ENCODE data around the gene CAB39.
"Not testable (repeated sequence)": the region's sequence is repeated elsewhere in the genome, so short reads cannot be mapped to it uniquely, and the experiment has no call there.

The CAB39 gene

DNA sequence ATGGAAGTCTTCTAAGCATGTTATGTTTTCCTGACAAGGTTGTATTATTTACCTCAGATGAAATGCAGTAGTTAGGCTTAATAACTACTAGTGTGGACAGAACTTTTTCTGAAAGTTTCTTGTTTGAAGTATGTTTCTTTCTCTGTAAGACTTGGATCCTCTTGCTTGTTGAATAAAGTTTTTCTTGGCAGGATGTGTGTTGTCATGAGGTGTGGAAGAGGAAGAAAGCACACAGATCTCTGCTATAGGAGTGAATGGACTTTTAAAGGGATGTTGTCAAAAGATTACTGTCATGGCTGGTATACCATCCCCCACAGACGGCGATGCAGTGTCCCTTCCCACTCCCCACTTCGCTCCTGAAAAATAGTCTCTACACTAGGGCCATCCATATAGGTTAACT, 2.6 kb downstream of the CAB39 start:
- no peak for DNase-seq (ENCODE audit: low read depth)

DNA sequence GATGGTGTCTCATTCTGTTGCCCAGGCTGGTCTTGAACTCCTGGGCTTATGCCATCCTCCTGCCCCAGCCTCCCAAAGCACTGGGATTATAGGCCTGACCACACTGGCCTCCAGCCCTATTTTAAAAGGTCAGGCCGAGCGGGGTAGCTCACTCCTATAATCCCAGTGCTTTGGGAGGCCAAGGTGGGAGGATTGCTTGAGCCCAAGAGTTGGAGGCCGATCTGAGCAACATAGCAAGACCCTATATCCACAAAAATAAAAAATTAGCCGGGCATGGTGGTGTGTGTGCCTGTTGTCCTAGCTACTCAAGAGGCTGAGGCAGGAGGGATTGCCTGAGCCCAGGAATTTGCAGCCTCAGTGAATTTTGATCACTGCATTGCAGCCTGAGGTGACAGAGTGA, 3.9 kb downstream of the CAB39 start:
- no peak for DNase-seq (ENCODE audit: low read depth)

DNA sequence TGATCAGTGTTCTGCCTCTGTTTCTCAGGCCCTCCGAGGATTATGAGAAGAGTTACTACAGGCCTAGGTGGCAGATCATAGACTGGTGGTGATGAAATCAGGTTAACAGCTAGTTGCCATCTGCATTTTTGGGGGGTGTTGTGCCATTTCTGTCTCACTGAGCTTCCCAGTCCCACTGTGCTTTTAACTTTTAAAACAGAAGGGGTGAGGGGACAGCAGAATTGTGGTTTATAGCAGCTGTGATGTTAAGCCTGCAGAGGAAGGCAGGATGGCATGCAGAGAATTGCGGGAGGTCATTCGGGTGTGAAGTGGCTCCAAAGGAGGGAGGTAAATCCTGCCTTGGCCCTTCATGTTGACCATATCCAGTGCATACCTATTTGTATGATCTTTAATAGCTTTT, 5.0 kb downstream of the CAB39 start:
- DNase-seq (ENCODE audit: low read depth), result no peak

DNA sequence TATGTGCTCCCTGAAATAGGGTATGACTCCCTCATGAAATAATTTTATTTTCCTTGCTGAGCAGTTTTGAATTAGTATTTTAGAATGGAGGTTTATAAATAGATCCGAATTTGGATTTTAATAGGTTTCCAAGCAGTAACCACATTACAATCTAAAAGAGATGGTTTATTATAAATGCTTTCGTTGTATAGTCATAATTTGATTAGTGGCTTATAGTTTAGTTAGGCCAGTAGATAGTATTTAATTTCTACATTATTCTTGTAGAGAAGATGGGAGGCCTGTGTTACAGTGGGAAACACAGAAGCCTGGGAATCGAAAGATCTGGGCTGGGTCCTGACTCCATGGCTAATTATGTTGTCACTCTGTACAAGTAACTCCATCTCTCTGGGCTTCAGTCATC, 6.7 kb downstream of the CAB39 start:
- DNase-seq (ENCODE audit: low read depth), result no peak

DNA sequence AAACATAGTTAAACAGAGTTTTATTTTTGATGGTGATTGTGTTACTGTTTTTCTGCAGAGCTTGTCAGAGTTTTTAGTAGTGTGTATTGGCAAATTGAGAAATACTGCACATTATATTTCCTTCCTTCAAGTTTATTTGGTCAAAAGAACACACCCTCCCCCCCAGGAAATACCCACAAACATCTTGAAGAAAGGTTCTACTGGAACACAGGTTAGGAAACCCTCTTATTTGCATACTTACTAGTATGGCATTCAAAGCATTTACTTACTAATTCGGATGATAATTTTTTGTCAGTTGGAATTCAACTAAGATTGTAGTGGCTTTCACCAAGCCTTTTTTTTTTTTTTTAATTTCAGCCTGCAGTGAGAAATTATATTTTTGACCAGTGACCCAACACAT, 9.1 kb downstream of the CAB39 start:
- DNase-seq (ENCODE audit: low read depth), result no peak

DNA sequence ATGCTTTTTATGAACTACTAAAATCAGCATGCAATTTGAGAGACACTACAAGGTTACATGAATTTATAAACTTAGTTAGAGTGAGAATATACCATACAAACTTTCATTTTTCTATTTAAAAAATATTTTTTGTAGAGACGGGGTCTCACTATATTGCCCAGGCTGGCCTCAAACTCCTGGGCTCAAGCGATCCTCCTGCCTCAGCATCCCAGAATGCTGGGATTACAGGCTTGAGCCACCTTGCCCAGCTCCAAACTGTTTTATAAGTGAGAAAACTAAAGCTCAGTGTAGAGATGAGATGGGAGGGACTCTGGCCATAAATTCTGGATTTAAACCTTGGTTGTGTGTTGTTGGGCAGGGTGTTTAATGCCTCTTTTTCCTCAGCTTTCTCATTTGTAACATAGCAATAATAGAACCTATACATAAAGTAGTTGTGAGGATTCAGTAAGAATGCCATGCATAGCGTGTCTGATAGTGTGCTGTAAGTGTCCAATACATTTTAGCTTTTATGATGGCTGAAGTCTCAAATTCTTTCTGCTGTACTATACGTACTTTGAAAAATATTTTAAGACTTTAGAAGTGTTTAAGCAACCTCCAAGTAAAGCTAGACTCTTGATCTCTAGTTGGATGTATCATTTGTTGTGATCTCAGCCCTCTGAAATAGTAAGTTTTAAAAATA, 9.7 kb downstream of the CAB39 start:
- no peak for DNase-seq (ENCODE audit: low read depth)

DNA sequence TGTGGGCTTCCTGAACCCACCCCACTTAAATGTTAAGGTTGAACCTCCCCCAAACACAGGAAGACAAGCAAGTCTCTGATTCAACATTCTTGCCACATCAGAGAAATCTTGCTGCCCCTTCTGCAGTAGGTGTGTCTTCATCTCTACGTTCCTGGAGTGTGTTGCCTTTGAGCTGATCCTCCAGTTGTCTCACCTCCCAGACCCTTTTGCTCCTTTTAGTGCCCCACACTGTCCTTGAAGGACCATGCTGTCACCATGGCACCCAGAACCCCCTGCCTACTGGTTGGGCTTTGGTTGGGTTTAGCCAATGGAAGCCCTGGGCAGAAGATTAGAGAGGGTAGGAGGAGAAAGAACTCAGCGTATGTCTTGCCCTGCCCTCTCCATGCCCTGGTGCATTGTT, 10.7 kb downstream of the CAB39 start:
- DNase-seq (ENCODE audit: low read depth), result no peak

DNA sequence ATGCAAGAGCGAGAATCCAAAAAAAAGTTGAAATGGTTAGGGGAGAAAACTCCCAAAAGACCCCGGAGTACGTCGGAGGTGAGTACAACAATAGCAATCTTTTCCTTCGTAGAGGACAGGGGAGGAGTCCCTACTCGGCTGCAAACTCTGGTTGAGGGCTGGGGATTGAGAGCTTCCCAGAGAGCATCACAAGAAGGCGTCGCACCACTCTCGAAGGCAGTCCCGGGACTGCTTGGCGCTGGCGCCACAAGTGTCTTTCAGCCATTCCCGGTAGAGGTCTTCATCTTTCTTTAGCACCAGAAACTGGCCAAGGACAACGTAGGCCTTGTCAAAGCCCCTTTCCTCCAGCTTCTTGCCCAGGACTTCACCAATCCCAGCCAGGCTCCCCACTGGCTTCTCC, 12.3 kb downstream of the CAB39 start:
- not testable (repeated sequence) for DNase-seq (ENCODE audit: low read depth)

DNA sequence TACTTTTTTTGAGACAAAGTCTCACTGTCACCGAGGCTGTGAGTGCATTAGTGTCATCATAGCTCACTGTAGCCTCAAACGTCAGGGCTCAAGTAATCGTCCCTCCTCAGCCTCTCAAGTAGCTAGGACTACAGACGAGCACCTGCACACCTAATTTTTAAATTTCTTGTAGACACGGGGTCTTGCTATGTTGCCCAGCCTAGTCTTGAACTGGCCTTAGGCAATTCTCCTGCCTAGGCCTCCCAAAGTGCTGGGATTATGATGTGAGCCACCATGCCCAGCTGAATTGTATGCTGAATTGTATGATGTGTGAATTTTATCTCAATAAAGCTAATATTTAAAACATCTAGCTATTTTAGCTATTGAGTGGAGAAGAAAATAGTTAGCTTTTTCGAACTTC, 18.9 kb downstream of the CAB39 start:
- DNase-seq (ENCODE audit: low read depth), result no peak

DNA sequence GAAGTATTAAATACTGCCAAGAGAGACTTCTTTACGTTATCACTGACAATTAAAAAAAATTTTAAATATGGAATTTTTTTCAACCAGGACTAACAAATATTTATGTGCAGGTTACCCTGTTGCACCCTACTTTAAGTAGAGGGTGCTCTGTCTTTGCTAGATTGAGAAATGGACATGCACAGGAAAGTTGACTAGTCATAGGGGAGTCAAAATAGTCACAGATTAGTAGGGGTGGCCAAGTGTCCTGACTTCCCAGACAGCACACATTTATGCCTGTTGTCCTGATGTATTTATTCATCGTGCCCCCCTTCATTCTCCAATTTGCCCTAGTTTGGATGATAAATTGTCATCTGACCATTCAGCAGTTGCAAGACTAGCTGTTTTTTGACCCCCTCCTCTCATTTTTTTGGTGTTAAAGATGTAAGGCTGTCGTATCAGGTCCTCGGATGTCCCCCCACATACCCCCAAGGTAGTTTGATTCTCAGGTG, 20.3 kb downstream of the CAB39 start:
- no peak for DNase-seq (ENCODE audit: low read depth)

DNA sequence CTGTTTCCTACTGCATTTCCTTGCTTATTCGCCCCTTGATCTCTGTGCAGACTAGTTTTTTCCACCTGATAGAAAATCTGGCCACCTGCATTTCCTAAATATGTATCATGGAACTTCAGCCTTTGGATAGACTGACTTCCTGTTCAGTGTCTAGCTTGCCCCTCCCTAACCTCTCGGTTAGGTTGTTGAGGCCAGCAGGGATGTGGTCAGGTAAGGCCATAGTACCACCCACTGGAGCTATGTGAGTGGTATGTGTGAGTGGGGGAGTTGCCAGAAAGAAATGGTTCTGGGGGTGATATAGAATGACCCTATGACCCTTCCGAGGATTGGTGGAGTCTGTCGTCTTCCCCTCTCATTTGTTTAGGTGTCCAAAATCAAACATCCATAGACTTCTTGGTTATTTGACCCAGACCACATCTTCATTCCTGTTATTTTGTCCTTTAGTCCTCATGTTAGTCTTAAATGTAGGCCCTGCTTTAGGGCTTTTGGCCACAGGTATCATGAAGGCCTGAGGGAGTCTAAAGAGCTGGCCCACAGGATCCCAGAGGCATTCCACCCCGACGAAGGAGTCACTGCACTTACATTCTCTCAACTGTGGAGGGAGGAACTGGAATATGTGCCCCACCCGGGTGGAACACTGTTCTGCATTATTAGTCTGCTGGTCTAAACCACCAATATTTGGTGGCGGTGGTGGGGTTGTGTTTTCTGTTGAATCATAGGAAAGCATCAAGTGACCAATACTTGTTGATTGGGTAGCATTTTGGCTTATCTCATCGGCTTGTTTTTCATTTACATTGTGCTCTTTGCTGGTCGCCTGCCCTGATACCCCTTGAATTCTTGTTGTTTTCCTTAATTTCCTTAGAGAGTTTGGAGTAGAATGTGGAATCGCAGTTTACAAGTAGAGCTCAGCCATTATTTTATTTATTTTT, 21.9 kb downstream of the CAB39 start:
- no peak for DNase-seq (ENCODE audit: low read depth)

DNA sequence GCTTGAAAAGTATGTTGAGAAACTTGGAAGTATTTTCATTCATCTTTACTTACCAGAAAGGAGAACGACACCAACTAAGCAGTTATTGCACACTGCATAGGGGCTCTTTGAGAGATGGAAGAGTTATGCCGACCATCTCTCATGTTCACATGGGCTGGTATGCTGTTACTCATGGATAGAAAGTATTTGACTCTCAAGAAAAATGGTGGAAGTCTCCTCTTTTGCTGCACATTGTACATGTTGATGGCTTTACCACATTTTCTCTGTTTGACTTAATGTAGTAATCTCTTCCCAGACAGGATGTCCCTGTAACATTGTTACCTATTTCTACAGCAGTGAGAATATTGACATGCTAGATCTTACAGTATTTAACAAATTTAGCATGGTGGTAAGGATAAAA, 23.2 kb downstream of the CAB39 start:
- DNase-seq (ENCODE audit: low read depth), result no peak

DNA sequence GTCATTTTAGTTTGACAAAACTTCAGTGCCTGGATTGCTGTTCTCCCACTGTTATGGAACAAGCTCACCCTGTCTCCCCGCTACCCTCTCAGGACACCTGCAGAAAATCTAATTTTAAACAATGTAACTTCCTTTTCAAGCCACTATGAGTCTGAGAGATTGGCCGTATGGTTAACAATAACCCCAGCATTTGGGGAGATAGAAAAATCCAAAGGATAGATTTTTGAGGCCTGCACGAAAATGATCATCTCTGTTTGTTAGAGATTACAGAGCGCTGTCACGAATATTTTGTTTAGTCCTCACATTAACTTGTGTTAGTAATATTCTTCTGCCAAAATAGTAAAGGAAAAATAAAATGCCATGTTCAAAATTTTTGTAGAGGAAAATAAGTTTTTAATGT, 24.7 kb downstream of the CAB39 start:
- DNase-seq (ENCODE audit: low read depth), result no peak

DNA sequence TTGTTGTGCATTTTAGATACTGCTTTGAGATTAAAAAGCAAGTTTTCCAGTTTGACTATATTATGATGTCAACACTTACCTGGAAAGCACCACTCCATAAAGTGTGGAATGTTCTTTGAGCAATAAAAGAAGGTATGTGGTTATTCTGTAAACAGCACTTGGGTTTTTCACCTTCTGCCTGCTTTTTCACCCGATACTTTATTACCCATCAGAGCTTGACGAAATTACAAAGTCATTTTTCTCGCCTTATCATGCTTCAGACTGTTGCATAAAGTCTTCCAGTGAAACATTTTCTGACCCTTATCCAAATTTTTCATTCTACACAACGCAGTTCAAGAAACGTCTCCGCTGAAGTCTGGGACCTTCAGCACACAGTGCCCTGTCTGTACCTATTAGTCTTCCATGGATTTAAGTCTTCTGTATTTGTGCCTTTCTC, 25.2 kb downstream of the CAB39 start:
- no peak for DNase-seq (ENCODE audit: low read depth)

DNA sequence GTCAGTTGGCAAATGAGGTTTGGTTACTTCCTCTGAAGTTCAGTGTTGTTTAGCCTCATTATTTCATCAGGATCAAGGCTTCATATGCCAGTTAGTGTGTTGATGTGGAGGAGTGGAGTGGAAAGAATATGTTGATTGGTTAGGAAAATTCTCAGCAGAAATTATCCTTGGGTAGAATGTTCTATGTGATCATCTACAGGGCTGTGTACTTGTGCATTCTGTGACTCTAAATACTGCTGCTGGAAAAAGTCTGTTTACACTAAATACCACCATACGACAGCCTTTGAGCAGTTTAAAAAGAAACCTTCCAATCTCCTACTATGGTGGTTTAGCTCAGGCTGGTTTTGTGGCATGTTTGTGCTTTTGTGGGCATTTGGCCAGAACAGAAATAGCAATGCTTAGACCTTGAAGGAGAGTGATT, 25.8 kb downstream of the CAB39 start:
- no peak for DNase-seq (ENCODE audit: low read depth)

DNA sequence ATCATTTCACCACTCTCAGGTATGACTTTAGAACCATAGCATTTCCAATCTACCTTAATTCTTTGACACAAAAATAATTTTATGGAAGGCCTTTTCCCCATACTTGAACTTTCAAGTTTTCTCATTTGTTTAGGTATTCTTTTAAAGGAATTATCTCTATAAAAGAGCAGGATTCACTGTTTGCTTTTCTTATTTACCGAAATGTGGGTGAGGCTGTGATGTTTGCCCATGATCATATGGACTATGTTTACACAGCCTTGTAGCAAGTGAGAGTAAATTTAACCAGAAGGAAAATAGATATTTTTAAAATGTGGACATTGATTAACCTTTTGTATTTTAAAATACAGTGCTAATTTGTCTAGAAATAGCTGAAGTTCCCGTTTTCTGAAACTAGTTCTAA, 26.3 kb downstream of the CAB39 start:
- DNase-seq (ENCODE audit: low read depth), result no peak

DNA sequence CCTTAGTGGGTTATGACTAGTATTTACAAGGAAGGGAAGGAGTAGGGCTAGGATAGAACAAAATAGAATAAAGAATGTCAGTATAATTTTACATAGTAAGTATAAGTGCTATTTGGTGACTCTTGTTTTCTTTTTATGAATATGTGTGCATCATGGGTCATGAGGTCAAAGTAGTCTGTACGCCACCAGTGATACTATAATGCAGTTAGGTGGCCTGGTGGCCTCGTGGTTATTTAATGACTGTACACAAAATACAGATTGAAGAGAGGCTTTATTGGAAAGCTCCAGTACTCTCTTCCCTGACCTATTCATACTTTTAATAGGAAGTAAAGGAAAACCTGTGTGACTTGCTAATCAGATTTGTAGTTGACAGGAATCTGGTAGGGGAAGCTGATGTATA, 27.3 kb downstream of the CAB39 start:
- no peak for DNase-seq (ENCODE audit: low read depth)

DNA sequence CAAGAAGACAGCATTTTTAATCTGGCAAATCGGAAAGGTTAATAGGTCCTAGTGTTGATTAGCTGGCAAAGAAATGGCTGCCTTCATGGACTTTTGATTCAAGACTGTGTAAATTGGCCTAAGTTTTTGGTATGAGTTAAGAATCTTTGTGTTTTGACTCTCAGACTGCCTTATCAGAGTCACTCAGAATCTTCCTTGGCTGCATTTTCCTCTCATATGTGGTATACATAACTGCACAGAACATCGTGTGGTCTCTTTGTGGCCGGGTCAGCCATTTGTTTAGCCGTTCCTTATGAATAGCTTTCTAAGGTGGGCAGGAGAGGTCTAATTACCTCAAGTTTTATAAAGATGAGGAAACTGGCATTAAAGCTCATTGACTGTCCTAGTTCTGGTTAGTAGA, 30.1 kb downstream of the CAB39 start:
- DNase-seq (ENCODE audit: low read depth), result no peak

DNA sequence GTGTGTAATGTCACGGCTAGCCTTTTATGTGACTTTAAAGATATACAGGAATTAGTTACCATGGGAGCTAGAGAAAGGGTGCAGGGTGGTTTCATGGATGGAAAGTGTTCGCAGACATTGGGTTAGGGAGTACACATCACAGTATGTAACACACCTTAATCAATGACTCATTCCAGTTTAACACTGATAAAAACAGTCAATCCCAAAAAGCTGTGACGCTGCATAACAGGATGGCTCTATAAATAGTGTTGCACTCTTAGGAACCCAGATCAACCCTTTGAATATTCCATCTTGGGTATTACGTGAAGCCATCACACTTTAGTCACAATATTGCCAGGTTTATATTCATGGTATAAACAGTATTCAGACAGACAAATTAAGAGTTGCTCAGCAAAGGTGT, 33.6 kb downstream of the CAB39 start:
- no peak for DNase-seq (ENCODE audit: low read depth)

DNA sequence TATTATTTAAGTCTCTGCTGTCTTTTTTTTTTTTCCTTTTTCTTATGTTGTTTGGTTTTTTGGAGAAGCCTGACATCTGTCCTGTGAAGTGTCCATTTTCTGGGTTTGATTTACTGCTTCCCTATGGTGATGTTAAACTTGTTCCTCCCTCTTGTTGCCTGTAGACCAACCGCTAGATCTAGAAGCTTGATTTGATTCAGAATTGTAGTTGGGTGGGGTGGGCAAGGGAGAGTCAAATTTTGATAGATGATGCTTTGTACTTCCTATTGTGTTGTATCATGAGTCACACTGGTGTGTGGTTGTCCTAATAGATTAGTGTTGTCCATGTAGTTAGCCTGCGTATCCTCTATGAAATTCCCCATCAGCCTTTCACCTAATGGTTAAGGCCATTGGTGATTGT, 35.4 kb downstream of the CAB39 start:
- no peak for DNase-seq (ENCODE audit: low read depth)

DNA sequence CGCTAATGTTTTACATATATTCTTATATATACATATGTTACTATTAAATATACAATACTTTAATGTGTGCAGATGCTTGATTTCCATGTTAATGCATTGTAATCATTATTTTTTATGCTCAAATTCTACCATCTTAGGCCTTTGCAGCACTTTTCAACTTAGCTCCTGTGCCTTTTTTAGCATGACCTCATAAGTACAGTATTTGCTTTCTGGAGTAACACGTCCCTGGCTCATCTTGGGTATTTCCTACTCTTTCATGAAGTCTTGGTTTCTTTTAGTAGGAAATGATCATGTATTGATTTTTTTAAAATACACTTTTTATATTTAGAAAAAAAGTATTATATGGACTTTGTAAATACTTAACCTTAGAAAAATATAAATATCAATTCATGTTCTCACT, 36.5 kb downstream of the CAB39 start:
- DNase-seq (ENCODE audit: low read depth), result no peak

DNA sequence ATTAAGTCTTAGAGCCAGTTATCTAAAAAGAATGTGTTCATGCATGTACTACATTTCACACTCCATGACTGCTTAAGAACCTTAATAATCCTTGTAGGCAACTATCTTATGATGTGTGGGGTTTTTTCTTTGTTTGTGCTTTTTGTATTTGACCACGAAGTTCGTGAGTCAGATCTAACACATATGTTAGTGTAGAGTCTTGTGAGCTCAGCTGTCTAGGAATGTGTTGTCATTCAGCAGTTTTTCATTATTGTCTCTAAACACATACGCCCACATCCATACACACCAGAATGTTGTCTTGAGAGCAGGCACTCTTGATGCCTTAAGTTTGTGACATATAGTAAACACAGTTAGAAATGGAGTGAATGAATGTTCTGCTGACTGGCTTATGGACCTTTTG, 38.4 kb downstream of the CAB39 start:
- DNase-seq (ENCODE audit: low read depth), result no peak

DNA sequence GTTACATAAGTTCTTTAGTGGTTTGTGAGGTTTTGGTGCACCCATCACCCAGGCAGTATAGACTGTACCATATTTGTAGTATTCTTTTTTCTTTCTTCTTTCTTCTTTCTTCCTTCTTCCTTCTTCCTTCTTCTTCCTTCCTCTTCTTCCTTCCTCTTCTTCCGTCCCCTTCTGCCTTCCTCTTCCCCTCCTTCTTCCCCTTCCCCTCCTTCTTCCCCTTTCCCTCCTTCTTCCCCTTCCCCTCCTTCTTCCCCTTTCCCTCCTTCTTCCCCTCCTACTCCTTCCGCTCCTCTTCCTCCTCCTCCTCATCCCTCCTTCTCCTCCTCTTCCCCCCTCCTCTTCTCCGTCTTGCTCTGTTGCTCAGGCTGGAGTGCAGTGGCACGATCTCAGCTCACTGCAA, 41.6 kb downstream of the CAB39 start:
- DNase-seq (ENCODE audit: low read depth), result no peak

Measured in activated T-helper 9 cell treated with anti-CD3 and anti-CD28 coated beads, Interleukin-2, amount 50 U/mL, for 16 hours (primary cell).